ENCODE data around the gene ADAMTS16.

The ADAMTS16 gene

GRCh38 chr5:5182508-5183188 is 42.5 kb downstream of the ADAMTS16 start:
- DNase-seq (ENCODE audit: low read depth in 2 of 2), result no peak

- no peak for DNase-seq (ENCODE audit: low read depth in 2 of 2)
These were observed 43.1 kb downstream of the ADAMTS16 start for GRCh38 chr5:5183189-5183699.

- no peak for DNase-seq (ENCODE audit: low read depth in 2 of 2)
These were observed 43.8 kb downstream of the ADAMTS16 start for GRCh38 chr5:5183933-5184332.

GRCh38 chr5:5188376-5189050 is 48.4 kb downstream of the ADAMTS16 start:
- DNase-seq (ENCODE audit: low read depth in 2 of 2), result no peak

- DNase-seq (ENCODE audit: low read depth in 2 of 2), result no peak
These were observed 48.9 kb downstream of the ADAMTS16 start for GRCh38 chr5:5189051-5189430.

- DNase-seq (ENCODE audit: low read depth in 2 of 2), result no peak
These were observed 51.8 kb downstream of the ADAMTS16 start for GRCh38 chr5:5191906-5192305.

GRCh38 chr5:5192681-5193080 is 52.6 kb downstream of the ADAMTS16 start:
- no peak for DNase-seq (ENCODE audit: low read depth in 2 of 2)

- no peak for DNase-seq (ENCODE audit: low read depth in 2 of 2)
These were observed 55.2 kb downstream of the ADAMTS16 start for GRCh38 chr5:5195128-5195918.

- DNase-seq (ENCODE audit: low read depth in 2 of 2), result no peak
These were observed 58.0 kb downstream of the ADAMTS16 start for GRCh38 chr5:5198135-5198534.

GRCh38 chr5:5198815-5199214 is 58.7 kb downstream of the ADAMTS16 start:
- no peak for DNase-seq (ENCODE audit: low read depth in 2 of 2)

- no peak for DNase-seq (ENCODE audit: low read depth in 2 of 2)
These were observed 59.4 kb downstream of the ADAMTS16 start for GRCh38 chr5:5199495-5199894.

GRCh38 chr5:5200133-5200532 is 60.0 kb downstream of the ADAMTS16 start:
- DNase-seq (ENCODE audit: low read depth in 2 of 2), result no peak

- no peak for DNase-seq (ENCODE audit: low read depth in 2 of 2)
These were observed 62.2 kb downstream of the ADAMTS16 start for GRCh38 chr5:5202321-5202720.

- no peak for DNase-seq (ENCODE audit: low read depth in 2 of 2)
These were observed 63.3 kb downstream of the ADAMTS16 start for GRCh38 chr5:5203451-5203850.

GRCh38 chr5:5207828-5208227 is 67.7 kb downstream of the ADAMTS16 start:
- no peak for DNase-seq (ENCODE audit: low read depth in 2 of 2)

- DNase-seq (ENCODE audit: low read depth in 2 of 2), result no peak
These were observed 69.0 kb downstream of the ADAMTS16 start for GRCh38 chr5:5209089-5209488.

GRCh38 chr5:5209510-5210286 is 69.6 kb downstream of the ADAMTS16 start:
- DNase-seq (ENCODE audit: low read depth in 2 of 2), result no peak

- DNase-seq (ENCODE audit: low read depth in 2 of 2), result no peak
These were observed 77.2 kb downstream of the ADAMTS16 start for GRCh38 chr5:5217371-5217770.

- DNase-seq (ENCODE audit: low read depth in 2 of 2), result no peak
These were observed 78.3 kb downstream of the ADAMTS16 start for GRCh38 chr5:5218396-5218795.

GRCh38 chr5:5219541-5219940 is 79.4 kb downstream of the ADAMTS16 start:
- no peak for DNase-seq (ENCODE audit: low read depth in 2 of 2)

- no peak for DNase-seq (ENCODE audit: low read depth in 2 of 2)
These were observed 80.9 kb downstream of the ADAMTS16 start for GRCh38 chr5:5220901-5221631.
